K562 (cell line): ENCODE measurements around the gene MOSPD3. TPM values are rescaled to one million over a fixed set of nuclear protein-coding genes. Genes with fewer than 3 reads are reported as not detected.

Source experiments
- ATAC-seq: fragments of 200-7000 bp; cut with Tn5 transposase; 3 replicates; pipeline ENCODE4 v1.9.1; 2020; ENCODE audit warnings: moderate library complexity
- BruUV-seq: library from RNA; stranded (reverse); fragments of 400-500 nt; replicated peaks from 2 replicates; lab custom pipeline; 2021; lab: Mats Ljungman, UMichigan
- CTCF ChIA-PET: fragments of 300-600 bp; formaldehyde crosslinking; extraction: SDS; loops from one replicate; lab custom pipeline; 2021; ENCODE audit warnings: low intra/inter-chr PET ratio; lab: Yijun Ruan, JAX
- POLR2A ChIA-PET: fragments of 300-600, 350-650 bp; sonication (Branson Sonifier 250); formaldehyde crosslinking; extraction: SDS; loops from one replicate; lab custom pipeline; 2021; ENCODE audit warnings: antibody characterized with exemption, inconsistent platforms; lab: Yijun Ruan, JAX
- DNase-seq, 4 experiments: peaks; one replicate each; pipeline versions ENCODE4 v3.0.0 to v3.0.0-alpha.2; 2011 to 2018; ENCODE audit warnings: low spot score in 3 of 4, mixed read lengths in 3 of 4; ENCODE audit errors: extremely low read depth in 1 of 4
- FAIRE-seq: peaks from 2 replicates; lab custom pipeline; 2011; peaks lifted over from hg19 to GRCh38; lab: Jason Lieb, UNC
- H2AFZ ChIP-seq: 2 replicates; pipeline ENCODE4 v1.6.0; 2011; ENCODE audit warnings: low read depth, low read length, control low read depth, inconsistent platforms
- H3K27ac ChIP-seq: fragments of 200-600 bp; 3 replicates; pipeline ENCODE4 v1.8.0; 2011; ENCODE audit warnings: low read depth, mild to moderate bottlenecking, control low read depth, inconsistent platforms, low read length, moderate library complexity, mixed read lengths; ENCODE audit errors: extremely low read depth
- H3K27me3 ChIP-seq, 2 experiments: fragments of 300-600 bp in 1 of 2; 2 replicates in 1 of 2; 3 replicates in 1 of 2; pipeline versions ENCODE4 v1.6.0 to v1.8.0; 2011; ENCODE audit warnings: inconsistent platforms in 2 of 2, low read length in 2 of 2, mild to moderate bottlenecking in 1 of 2, mixed read lengths in 1 of 2, moderate library complexity in 1 of 2; ENCODE audit not compliant: control insufficient read depth in 2 of 2, insufficient read depth in 2 of 2
- H3K36me3 ChIP-seq: fragments of 300-600 bp; 3 replicates; pipeline ENCODE4 v1.8.0; 2011; ENCODE audit warnings: mild to moderate bottlenecking, low read length, inconsistent platforms; ENCODE audit not compliant: control insufficient read depth, insufficient read depth
- H3K4me1 ChIP-seq, 2 experiments: fragments of 200-600 bp in 1 of 2; replicated peaks in 1 of 2; 2 replicates in 1 of 2; 3 replicates in 1 of 2; pipeline versions ENCODE4 v1.5.1 to v1.8.0; 2011; ENCODE audit warnings: inconsistent platforms in 2 of 2, low read length in 2 of 2, mild to moderate bottlenecking in 1 of 2, mixed read lengths in 1 of 2, moderate library complexity in 1 of 2; ENCODE audit not compliant: control insufficient read depth in 2 of 2, insufficient read depth in 2 of 2
- H3K4me2 ChIP-seq: 2 replicates; pipeline ENCODE4 v1.6.1; 2011; ENCODE audit warnings: low read length, control low read depth, inconsistent platforms, mixed read lengths; ENCODE audit not compliant: insufficient read depth
- H3K4me3 ChIP-seq: fragments of 200-600 bp; sonication (generic), shearing (Covaris generic); 2 replicates; pipeline ENCODE4 v1.5.1; 2016; ENCODE audit warnings: control low read depth, inconsistent platforms
- H3K79me2 ChIP-seq: fragments of 200-600 bp; 3 replicates; pipeline ENCODE4 v1.8.0; 2011; ENCODE audit warnings: low read length, inconsistent platforms; ENCODE audit not compliant: control insufficient read depth, insufficient read depth
- H3K9ac ChIP-seq, 2 experiments: 2 replicates each; pipeline versions ENCODE4 v1.6.0 to v1.6.1; 2011; ENCODE audit warnings: low read depth in 2 of 2, low read length in 2 of 2, control low read depth in 1 of 2, inconsistent platforms in 1 of 2, mild to moderate bottlenecking in 1 of 2, mixed read lengths in 1 of 2; ENCODE audit not compliant: insufficient read depth in 1 of 2
- H3K9me1 ChIP-seq: one replicate; pipeline ENCODE4 v1.6.0; 2011; ENCODE audit warnings: inconsistent platforms, mild to moderate bottlenecking, low read length, moderate library complexity; ENCODE audit not compliant: control insufficient read depth, insufficient read depth
- H3K9me3 ChIP-seq: replicated peaks from 2 replicates; pipeline ENCODE4 v1.5.1; 2011; ENCODE audit warnings: low read depth, low read length, inconsistent platforms; ENCODE audit not compliant: control insufficient read depth, insufficient read depth
- H4K20me1 ChIP-seq: replicated peaks from 2 replicates; pipeline ENCODE4 v1.6.1; 2011; ENCODE audit warnings: low read length, inconsistent platforms, mixed read lengths; ENCODE audit not compliant: control insufficient read depth, insufficient read depth
- FOXA3 ChIP-seq, 2 experiments: fragments of 450-650 bp in 1 of 2; sonication (generic) in 1 of 2; formaldehyde crosslinking; IDR thresholded peaks in 1 of 2; conservative IDR thresholded peaks in 1 of 2; 2 replicates each; pipeline versions ENCODE4 v1.4.0 to v1.8.0; 2020 to 2022; ENCODE audit warnings: mild to moderate bottlenecking in 2 of 2, missing genetic modification reagents in 1 of 2
- HSF4 ChIP-seq: fragments of 250-450 bp; sonication (Bioruptor Pico); IDR thresholded peaks from 2 replicates; pipeline ENCODE4 v2.1.2; 2022; ENCODE audit warnings: mild to moderate bottlenecking, moderate library complexity, borderline replicate concordance
- NFIC ChIP-seq: fragments of 450-650 bp; IDR thresholded peaks from 2 replicates; pipeline ENCODE4 v1.6.1; 2017; ENCODE audit warnings: mild to moderate bottlenecking, inconsistent platforms
- POLR2G ChIP-seq: fragments of 200-400 bp; formaldehyde crosslinking; IDR thresholded peaks from 2 replicates; pipeline ENCODE4 v1.6.1; 2017; ENCODE audit warnings: low read depth, mild to moderate bottlenecking, antibody characterized with exemption, low read length, moderate library complexity
- THRAP3 ChIP-seq: fragments of 450-650 bp; IDR thresholded peaks from 2 replicates; pipeline ENCODE4 v1.6.1; 2016; ENCODE audit warnings: mild to moderate bottlenecking, inconsistent platforms, borderline replicate concordance
- ZNF589 ChIP-seq: fragments of 200-800 bp; sonication (Bioruptor generic); IDR thresholded peaks from 2 replicates; pipeline ENCODE4 v1.6.1; 2016; ENCODE audit warnings: low read depth, missing genetic modification characterization, missing compliant biosample characterization
- ZNF695 ChIP-seq: fragments of 450-650 bp; formaldehyde crosslinking; IDR thresholded peaks from 2 replicates; pipeline ENCODE4 v1.4.0; 2020; ENCODE audit warnings: mild to moderate bottlenecking, moderate library complexity
- WGBS: fragments of 100-300 bp; shearing (Covaris generic); methylation state at CpG from one replicate; pipeline ENCODE4 v1.1.6; 2016; ENCODE audit warnings: low coverage, mixed read lengths; ENCODE audit not compliant: insufficient coverage; ENCODE audit errors: missing lambda C conversion rate; 5-methylcytosine and 5-hydroxymethylcytosine counted together
- in situ Hi-C: fragments of 300-500 bp; cut with MboI; formaldehyde crosslinking; loops from 4 replicates; pipeline ENCODE4 v1.15.0; 2018; ENCODE audit warnings: inconsistent platforms, mixed read lengths
- intact Hi-C: fragments of 100-400 bp; cut with micrococcal nuclease; formaldehyde crosslinking; loops from 2 replicates; pipeline ENCODE4 v1.14.2; 2022
- polyA plus RNA-seq, 8 experiments: library from polyadenylated mRNA; depleted of rRNA in 4 of 8; stranded (reverse) in 5 of 8; unstranded in 3 of 8; fragments of >200 nt; fragmentation: Nextera tagmentation in 2 of 8; fragmentation: Illumina TruSeq in 1 of 8; extraction: Ambion mirVana in 2 of 8; extraction: Trizol in 1 of 8; gene quantifications; 2 replicates each; pipeline versions ENCODE4 v1.2.1 to v1.2.3, GENCODE V29; 2011 to 2014; ENCODE audit warnings: inconsistent platforms in 1 of 8, missing spikeins in 1 of 8
- total RNA-seq, 7 experiments: library from RNA; depleted of rRNA in 6 of 7; stranded (reverse); fragments of >200 nt in 6 of 7; fragmentation: Illumina TruSeq in 2 of 7; extraction: Trizol in 2 of 7; gene quantifications; 2 replicates each; pipeline versions ENCODE4 v1.2.1 to v1.2.3, GENCODE V29; 2011 to 2021; ENCODE audit warnings: low replicate concordance in 1 of 7

The MOSPD3 gene
- total and polyA plus RNA-seq, 9 of the 15 experiments (the other 6 are each of a cell fraction or from before 2014, with no cell fraction given): 1.4 to 32.1 (median 7.3) TPM

DNA sequence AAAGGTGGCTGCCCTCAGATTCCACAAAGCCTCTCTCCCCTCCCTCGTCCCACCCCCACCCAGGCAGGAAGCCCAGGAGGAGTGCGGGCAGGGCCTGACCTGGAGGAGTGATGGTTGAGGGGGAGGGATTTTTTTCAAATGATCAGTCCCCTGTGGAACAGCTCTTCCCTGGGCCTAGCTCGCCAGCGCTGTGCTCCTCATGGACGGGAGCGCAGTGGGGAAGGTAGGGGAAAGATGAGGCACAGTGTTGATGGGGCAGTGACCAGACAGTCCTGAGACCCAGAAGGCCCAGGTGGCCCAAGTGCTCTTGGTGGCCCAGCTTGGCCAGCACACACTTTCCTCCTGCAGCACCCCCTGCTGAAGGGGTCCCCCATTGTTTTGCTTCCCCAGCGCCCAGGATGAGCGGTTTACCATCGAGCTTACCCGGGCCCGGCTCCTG, 47.2 kb upstream of the MOSPD3 start:
- no peak overlapping the region for H3K27ac ChIP-seq
- no peaks in the 10 kb centered on the region for H3K79me2 ChIP-seq
- WGBS: 73% methylated on average over 11 of the region's 11 CpGs
- intact Hi-C loops: loop anchor here (2.0 kb wide), 1 partner anchor 160 kb away; no protein-coding TSS in a partner anchor
- no peak overlapping the region for H2AFZ ChIP-seq
- H3K9me1 ChIP-seq: peaks cover 4% of the 10 kb centered on the region
- H3K4me1 ChIP-seq: peaks cover 6 to 51% of the 10 kb centered on the region in 2 experiments; a peak in 4 of 5 replicates
- TSS peak; percentile 24 for BruUV-seq
- TF ChIP-seq POLR2G (peak; percentile 34), THRAP3 (no peak)
- peak overlapping the region in 1 of 2 experiments; percentile 77; a peak in 2 of 4 replicates for H3K9ac ChIP-seq
- DNase-seq (no peak), ATAC-seq (no peak), FAIRE-seq (no peak)
- no peaks in the 10 kb centered on the region for H3K9me3 ChIP-seq
- H4K20me1 ChIP-seq: no peaks in the 10 kb centered on the region
- in situ Hi-C loops: loop anchor here (25.0 kb wide), 1 partner anchor 103 kb away; the partner anchor contains the start of gene SPACDR
- POLR2A ChIA-PET: interaction anchor here (0.6 kb wide), 2 partner anchors 135 to 150 kb away, joined by 3 read pairs; partner anchors contain the start of gene MEPCE
- CTCF ChIA-PET: interaction anchor here (1.9 kb wide), 1 partner anchor 23 kb away, joined by 5 read pairs; no protein-coding TSS in a partner anchor
- H3K27me3 ChIP-seq: no peaks in the 10 kb centered on the region
- H3K4me3 ChIP-seq: no peak overlapping the region
- H3K4me2 ChIP-seq: no peak overlapping the region
- H3K36me3 ChIP-seq: peaks cover 12% of the 10 kb centered on the region; the same call in 1 of the 3 replicates

DNA sequence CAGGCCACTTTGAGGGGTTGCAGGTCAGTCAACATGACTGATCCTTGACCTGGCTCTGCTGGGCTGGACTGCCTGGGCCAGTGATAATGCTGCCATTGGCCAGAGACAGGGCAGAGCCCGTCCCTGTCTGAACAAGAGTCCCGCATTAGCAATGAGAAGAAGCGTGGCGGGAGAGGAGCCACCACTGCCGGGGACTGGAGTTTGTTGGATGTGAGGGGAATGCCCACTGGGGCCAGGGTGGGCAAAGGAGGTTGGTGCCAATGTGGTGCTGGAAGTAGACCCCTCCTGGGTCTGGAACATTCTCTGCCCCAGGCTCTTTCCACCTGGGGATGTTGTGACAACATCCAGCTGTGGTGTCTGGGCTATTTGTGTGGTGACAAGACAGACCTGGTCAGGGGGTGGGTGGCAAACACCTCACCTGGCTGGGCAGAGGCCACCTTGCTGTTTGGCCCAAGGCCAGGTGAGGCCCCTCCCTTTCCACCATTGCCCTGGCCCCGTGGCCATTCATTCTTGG, 46.3 kb upstream of the MOSPD3 start:
- ChIA-PET CTCF (no interaction called here), POLR2A (interaction anchor here (0.6 to 1.8 kb wide), 5 partner anchors 12 to 149 kb away, joined by 3 to 5 read pairs (median 3); partner anchors contain the start of gene MEPCE)
- Histone ChIP-seq H3K27me3 (no peaks in the 10 kb centered on the region), H3K4me3 (no peak overlapping the region), H3K4me2 (no peak overlapping the region), H2AFZ (no peak overlapping the region), H3K9ac (peak overlapping the region in 1 of 2 experiments; percentile 3; a peak in 2 of 4 replicates), H3K27ac (no peak overlapping the region), H3K4me1 (peaks cover 6 to 57% of the 10 kb centered on the region in 2 experiments; a peak in 4 of 5 replicates), H4K20me1 (no peaks in the 10 kb centered on the region), H3K9me1 (peaks cover 4% of the 10 kb centered on the region), H3K36me3 (peaks cover 8% of the 10 kb centered on the region; the same call in 1 of the 3 replicates), H3K9me3 (no peaks in the 10 kb centered on the region), H3K79me2 (no peaks in the 10 kb centered on the region)
- in situ Hi-C loops (loop anchor here (25.0 kb wide), 1 partner anchor 104 kb away; the partner anchor contains the start of gene SPACDR), intact Hi-C loops (no loop called here)
- peak; percentile 73 for TF ChIP-seq NFIC
- TF ChIP-seq HSF4 (CRISPR knock-in tag): no peak
- no peak for TF ChIP-seq ZNF695 (CRISPR knock-in tag)
- TF ChIP-seq FOXA3 (CRISPR knock-in tag; conservative IDR thresholded peaks at IDR 0.05 in 1 of 2, IDR thresholded peaks at IDR 0.05 in 1 of 2): peak in 1 of 2 experiments; percentile 16; a peak in 1 of 4 replicates
- no peak for TF ChIP-seq ZNF589 (CRISPR knock-in tag)
- DNase-seq (no peak), FAIRE-seq (no peak), ATAC-seq (no peak)
- BruUV-seq: no TSS peak
- 67% methylated on average over 6 of the region's 6 CpGs for WGBS
